Muscle of leg (tissue), 16 donors: ENCODE measurements around the gene TBR1. TPM values are rescaled to one million over a fixed set of nuclear protein-coding genes. Genes with fewer than 3 reads are reported as not detected.

Source experiments
- DNase-seq: peaks from one replicate; pipeline ENCODE4 v3.0.0; 2013
- H3K27ac ChIP-seq: one replicate; pipeline ENCODE4 v1.5.1; 2013; ENCODE audit warnings: mild to moderate bottlenecking, low read length, control low read depth
- H3K27me3 ChIP-seq: one replicate; pipeline ENCODE4 v1.6.1; 2013; ENCODE audit warnings: low read length; ENCODE audit not compliant: control insufficient read depth, insufficient read depth
- H3K36me3 ChIP-seq: one replicate; pipeline ENCODE4 v1.6.1; 2013; ENCODE audit warnings: low read length; ENCODE audit not compliant: control insufficient read depth, insufficient read depth
- H3K4me1 ChIP-seq: one replicate; pipeline ENCODE4 v1.6.1; 2013; ENCODE audit warnings: low read length; ENCODE audit not compliant: control insufficient read depth, insufficient read depth
- H3K4me3 ChIP-seq: one replicate; pipeline ENCODE4 v1.5.1; 2013; ENCODE audit warnings: low read length, control low read depth
- H3K9me3 ChIP-seq: replicated peaks from 2 replicates; pipeline ENCODE4 v1.6.1; 2013; ENCODE audit warnings: low read depth, low read length; ENCODE audit not compliant: control insufficient read depth
- WGBS: methylation state at CpG from one replicate; pipeline ENCODE4 v1.1.5; 2013; ENCODE audit warnings: missing lambda C conversion rate; ENCODE audit not compliant: insufficient coverage; 5-methylcytosine and 5-hydroxymethylcytosine counted together
- long read RNA-seq, 11 donors: transcript quantifications; one replicate each; lab custom pipeline, GENCODE V29; 2026
- polyA plus RNA-seq, 8 donors: library from polyadenylated mRNA; unstranded; fragments of 120-200 nt; gene quantifications; one replicate each; pipeline versions ENCODE4 v1.2.1 to v1.2.3, GENCODE V29; 2013; ENCODE audit warnings: inconsistent platforms in 1 of 8, low replicate concordance in 1 of 8; ENCODE audit not compliant: insufficient read length in 8 of 8, insufficient read depth in 1 of 8
- total RNA-seq: library from RNA; stranded (reverse); fragments of 120-200 nt; gene quantifications from one replicate; pipeline ENCODE4 v1.2.4, GENCODE V29; 2013

TBR1 gene
- not detected for total RNA-seq
- under 1 TPM in 4 of 8 donors, not detected in 4; 0.04 to 0.20 (median 0.08) TPM for polyA plus RNA-seq
- long read RNA-seq, donor 1: 0 reads
- long read RNA-seq, donor 2: 0 reads
- long read RNA-seq, donor 3: 0 reads
- long read RNA-seq, donor 4: 0 reads
- long read RNA-seq, donor 5: 0 reads
- long read RNA-seq, donor 6: 0 reads
- long read RNA-seq, donor 7: 0 reads
- long read RNA-seq, donor 8: 0 reads
- long read RNA-seq, donor 9: 0 reads
- long read RNA-seq, donor 10: 0 reads
- long read RNA-seq, donor 11: 0 reads

- Histone ChIP-seq H3K27me3 (peaks cover 70% of the 10 kb centered on the region), H3K9me3 (no peaks in the 10 kb centered on the region), H3K36me3 (no peaks in the 10 kb centered on the region), H3K27ac (no peak within 1 kb of the TSS), H3K4me1 (peaks cover 38% of the 10 kb centered on the region), H3K4me3 (no peak within 1 kb of the TSS)
- no peak for DNase-seq
- 2% methylated on average over 11 of the region's 16 CpGs for WGBS
These were observed at the start of gene TBR1 for GRCh38 chr2:161415987-161416707. Gene TBR1 (plus strand): TSS chr2:161416297. CDS start chr2:161416411, 114 bp downstream.

- no peak overlapping the region for H3K27ac ChIP-seq
- H3K4me3 ChIP-seq: no peak overlapping the region
- H3K36me3 ChIP-seq: peaks cover 4% of the 10 kb centered on the region
- no peaks in the 10 kb centered on the region for H3K4me1 ChIP-seq
- peaks cover 12% of the 10 kb centered on the region for H3K9me3 ChIP-seq
- WGBS: no CpG with 5 or more reads among the region's 3 CpGs
- DNase-seq: no peak
- no peaks in the 10 kb centered on the region for H3K27me3 ChIP-seq
These were observed 48.4 kb upstream of the TBR1 start for GRCh38 chr2:161367675-161368074.

GRCh38 chr2:161369311-161369710 is 46.8 kb upstream of the TBR1 start:
- WGBS: no CpG with 5 or more reads among the region's 2 CpGs
- H3K36me3 ChIP-seq: peaks cover 4% of the 10 kb centered on the region
- no peaks in the 10 kb centered on the region for H3K9me3 ChIP-seq
- DNase-seq: no peak
- H3K4me3 ChIP-seq: no peak overlapping the region
- no peaks in the 10 kb centered on the region for H3K4me1 ChIP-seq
- H3K27ac ChIP-seq: no peak overlapping the region
- no peaks in the 10 kb centered on the region for H3K27me3 ChIP-seq

- no peaks in the 10 kb centered on the region for H3K4me1 ChIP-seq
- no peak overlapping the region for H3K4me3 ChIP-seq
- H3K27me3 ChIP-seq: no peaks in the 10 kb centered on the region
- no peaks in the 10 kb centered on the region for H3K9me3 ChIP-seq
- no CpG with 5 or more reads among the region's 3 CpGs for WGBS
- H3K36me3 ChIP-seq: peaks cover 4% of the 10 kb centered on the region
- no peak for DNase-seq
- H3K27ac ChIP-seq: no peak overlapping the region
These were observed 45.1 kb upstream of the TBR1 start for GRCh38 chr2:161370981-161371380.

- Histone ChIP-seq H3K4me1 (no peaks in the 10 kb centered on the region), H3K36me3 (peaks cover 4% of the 10 kb centered on the region), H3K4me3 (no peak overlapping the region), H3K9me3 (no peaks in the 10 kb centered on the region), H3K27ac (no peak overlapping the region), H3K27me3 (no peaks in the 10 kb centered on the region)
- DNase-seq: no peak
- WGBS: no CpG with 5 or more reads among the region's 1 CpG
These were observed 44.2 kb upstream of the TBR1 start for GRCh38 chr2:161371869-161372268.

GRCh38 chr2:161373942-161374341 is 42.2 kb upstream of the TBR1 start:
- Histone ChIP-seq H3K4me1 (no peaks in the 10 kb centered on the region), H3K4me3 (no peak overlapping the region), H3K9me3 (no peaks in the 10 kb centered on the region), H3K27ac (no peak overlapping the region), H3K27me3 (no peaks in the 10 kb centered on the region), H3K36me3 (peaks cover 3% of the 10 kb centered on the region)
- no peak for DNase-seq

- H3K27me3 ChIP-seq: no peaks in the 10 kb centered on the region
- DNase-seq: no peak
- no CpG with 5 or more reads among the region's 1 CpG for WGBS
These were observed 41.7 kb upstream of the TBR1 start for GRCh38 chr2:161374446-161374845.

GRCh38 chr2:161379740-161380139 is 36.4 kb upstream of the TBR1 start:
- Histone ChIP-seq H3K27ac (no peak overlapping the region), H3K36me3 (no peaks in the 10 kb centered on the region), H3K4me3 (no peak overlapping the region), H3K27me3 (no peaks in the 10 kb centered on the region), H3K9me3 (no peaks in the 10 kb centered on the region), H3K4me1 (no peaks in the 10 kb centered on the region)
- DNase-seq: no peak
- no CpG with 5 or more reads among the region's 2 CpGs for WGBS

More at GRCh38 chr2:161374446-161374845, 41.7 kb upstream of the TBR1 start:
- no peak overlapping the region for H3K4me3 ChIP-seq
- peaks cover 3% of the 10 kb centered on the region for H3K36me3 ChIP-seq
- no peaks in the 10 kb centered on the region for H3K9me3 ChIP-seq
- no peaks in the 10 kb centered on the region for H3K4me1 ChIP-seq
- H3K27ac ChIP-seq: no peak overlapping the region

- H3K27ac ChIP-seq: no peak overlapping the region
- peak; percentile 58 for DNase-seq
- no peaks in the 10 kb centered on the region for H3K9me3 ChIP-seq
- H3K4me1 ChIP-seq: no peaks in the 10 kb centered on the region
- no CpG with 5 or more reads among the region's 3 CpGs for WGBS
- no peaks in the 10 kb centered on the region for H3K36me3 ChIP-seq
- no peak overlapping the region for H3K4me3 ChIP-seq
- H3K27me3 ChIP-seq: no peaks in the 10 kb centered on the region
These were observed 34.6 kb upstream of the TBR1 start for GRCh38 chr2:161381546-161381945.

- H3K27ac ChIP-seq: no peak overlapping the region
- no peaks in the 10 kb centered on the region for H3K4me1 ChIP-seq
- no peak overlapping the region for H3K4me3 ChIP-seq
- WGBS: no CpG with 5 or more reads among the region's 4 CpGs
- H3K36me3 ChIP-seq: no peaks in the 10 kb centered on the region
- H3K27me3 ChIP-seq: no peaks in the 10 kb centered on the region
- no peak for DNase-seq
- no peaks in the 10 kb centered on the region for H3K9me3 ChIP-seq
These were observed 33.4 kb upstream of the TBR1 start for GRCh38 chr2:161382747-161383146.
